Left ventricle myocardium inferior (tissue), 1 donor: ENCODE results near the gene CDC42SE2. TPM values are rescaled to one million over a fixed set of nuclear protein-coding genes. Genes with fewer than 3 reads are reported as not detected.
"Not testable (repeated sequence)": the region's sequence is repeated elsewhere in the genome, so short reads cannot be mapped to it uniquely, and the experiment has no call there.

Source experiments
- DNase-seq: peaks from one replicate; pipeline ENCODE4 v3.0.0-alpha.2; 2020
- H3K27ac ChIP-seq: fragments of 200-600 bp; replicated peaks from 2 replicates; pipeline ENCODE4 v1.8.0; 2021
- H3K27me3 ChIP-seq: fragments of 200-600 bp; 2 replicates; pipeline ENCODE4 v1.8.0; 2021; ENCODE audit warnings: low read depth
- H3K36me3 ChIP-seq: fragments of 200-600 bp; 2 replicates; pipeline ENCODE4 v1.8.0; 2021
- H3K4me1 ChIP-seq: fragments of 200-600 bp; 2 replicates; pipeline ENCODE4 v1.8.0; 2021
- H3K4me3 ChIP-seq: fragments of 200-600 bp; 2 replicates; pipeline ENCODE4 v1.8.0; 2021; ENCODE audit warnings: mild to moderate bottlenecking, moderate library complexity
- H3K9me3 ChIP-seq: fragments of 200-600 bp; replicated peaks from 2 replicates; pipeline ENCODE4 v1.8.0; 2021
- intact Hi-C: fragments of 100-400 bp; cut with micrococcal nuclease; formaldehyde crosslinking; loops from one replicate; pipeline ENCODE4 v1.11.0; 2022
- total RNA-seq: library from RNA; stranded (reverse); fragmentation: NEBNext Ultra II Directional; extraction: Animal tissue kit (Norgen Biotek cat#: 25700); gene quantifications from one replicate; pipeline ENCODE4 v1.2.1, GENCODE V29; 2021
- TF ChIP-seq, protein P1 (sequence below): fragments of 200-600 bp; IDR thresholded peaks from 2 replicates; pipeline ENCODE4 v1.8.0; 2021; ENCODE audit warnings: antibody characterized with exemption, mild to moderate bottlenecking, borderline replicate concordance
- donor health status: DM: no; HTN: yes; CAD: no; lungs with severe emphysema.

Gene CDC42SE2
- total RNA-seq, 1 donor from 2014 or later, result 10.3 TPM

DNA sequence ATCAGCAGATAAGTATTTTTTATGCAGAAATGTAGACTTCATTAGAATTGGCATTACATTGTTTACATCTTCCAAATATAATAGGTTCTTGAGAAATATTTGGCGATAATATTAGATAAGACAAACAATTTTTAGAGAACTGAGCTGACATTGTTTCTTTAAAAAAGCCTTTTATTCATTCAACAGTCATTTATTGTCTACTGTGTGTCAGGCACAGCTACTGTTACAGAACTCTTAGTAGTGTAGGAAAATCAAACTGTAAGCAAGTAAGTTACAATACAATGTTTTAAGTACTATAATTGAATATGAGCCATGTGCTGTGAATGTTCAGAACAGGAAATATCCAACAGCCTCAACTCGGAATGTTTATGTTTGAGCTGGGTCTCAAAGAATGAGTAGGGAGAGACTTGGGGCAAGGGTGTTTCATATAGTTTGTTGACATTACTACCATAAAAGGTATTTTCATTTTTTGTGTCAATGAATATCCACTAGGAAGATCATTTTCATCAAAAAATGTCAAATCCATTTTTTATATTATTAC is 114.0 kb downstream of the CDC42SE2 start:
- Histone ChIP-seq H3K4me3 (no peak overlapping the region), H3K36me3 (no peaks in the 10 kb centered on the region), H3K27ac (no peak overlapping the region), H3K27me3 (no peaks in the 10 kb centered on the region), H3K9me3 (no peaks in the 10 kb centered on the region), H3K4me1 (peaks cover 48% of the 10 kb centered on the region)
- TF ChIP-seq, protein P1, sequence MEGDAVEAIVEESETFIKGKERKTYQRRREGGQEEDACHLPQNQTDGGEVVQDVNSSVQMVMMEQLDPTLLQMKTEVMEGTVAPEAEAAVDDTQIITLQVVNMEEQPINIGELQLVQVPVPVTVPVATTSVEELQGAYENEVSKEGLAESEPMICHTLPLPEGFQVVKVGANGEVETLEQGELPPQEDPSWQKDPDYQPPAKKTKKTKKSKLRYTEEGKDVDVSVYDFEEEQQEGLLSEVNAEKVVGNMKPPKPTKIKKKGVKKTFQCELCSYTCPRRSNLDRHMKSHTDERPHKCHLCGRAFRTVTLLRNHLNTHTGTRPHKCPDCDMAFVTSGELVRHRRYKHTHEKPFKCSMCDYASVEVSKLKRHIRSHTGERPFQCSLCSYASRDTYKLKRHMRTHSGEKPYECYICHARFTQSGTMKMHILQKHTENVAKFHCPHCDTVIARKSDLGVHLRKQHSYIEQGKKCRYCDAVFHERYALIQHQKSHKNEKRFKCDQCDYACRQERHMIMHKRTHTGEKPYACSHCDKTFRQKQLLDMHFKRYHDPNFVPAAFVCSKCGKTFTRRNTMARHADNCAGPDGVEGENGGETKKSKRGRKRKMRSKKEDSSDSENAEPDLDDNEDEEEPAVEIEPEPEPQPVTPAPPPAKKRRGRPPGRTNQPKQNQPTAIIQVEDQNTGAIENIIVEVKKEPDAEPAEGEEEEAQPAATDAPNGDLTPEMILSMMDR, result no peak
- intact Hi-C loops, result no loop called here
- no peak for DNase-seq

DNA sequence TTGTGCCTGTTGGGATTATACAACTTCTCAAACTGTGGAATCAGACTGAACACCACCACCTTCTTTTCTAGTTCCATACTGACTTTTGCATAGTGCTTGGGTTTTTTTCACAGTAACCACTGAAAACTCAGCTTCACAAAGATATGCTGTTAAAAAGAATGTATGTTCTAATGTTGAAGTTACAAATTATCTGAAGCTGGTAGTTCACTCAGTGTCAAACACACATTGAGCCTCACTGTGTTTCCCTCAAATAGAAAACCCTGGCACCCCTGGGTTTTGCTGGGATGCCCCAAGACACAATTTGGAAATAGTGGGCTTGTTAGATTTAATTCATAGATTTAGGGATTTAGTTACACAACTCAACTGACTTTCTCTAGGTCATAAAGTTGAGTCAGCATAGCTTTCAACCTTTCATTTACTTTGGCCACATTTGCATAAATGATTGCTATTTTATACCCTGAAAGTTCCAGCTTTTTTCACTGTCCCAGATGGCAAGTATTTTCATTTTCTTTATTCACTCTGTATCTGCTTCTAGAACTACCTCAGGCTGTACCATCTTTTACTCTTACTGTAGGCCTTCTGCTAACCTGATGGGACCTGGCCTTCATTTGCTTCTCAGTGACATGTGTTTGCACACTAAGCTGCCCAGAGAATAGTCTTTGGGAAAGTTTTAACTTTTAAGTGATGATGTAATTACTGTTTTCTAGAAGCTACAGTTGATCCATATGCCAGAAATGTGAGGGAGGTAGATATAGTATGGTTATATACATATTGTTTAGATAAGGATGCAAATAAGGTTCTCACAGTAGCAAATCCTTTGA is 115.1 kb downstream of the CDC42SE2 start:
- TF ChIP-seq, protein P1, result no peak
- Histone ChIP-seq H3K4me3 (peak overlapping the region; percentile 27), H3K4me1 (peaks cover 48% of the 10 kb centered on the region), H3K9me3 (no peaks in the 10 kb centered on the region), H3K36me3 (no peaks in the 10 kb centered on the region), H3K27me3 (no peaks in the 10 kb centered on the region), H3K27ac (peak overlapping the region; percentile 51)
- DNase-seq, result no peak
- intact Hi-C loops, result no loop called here

DNA sequence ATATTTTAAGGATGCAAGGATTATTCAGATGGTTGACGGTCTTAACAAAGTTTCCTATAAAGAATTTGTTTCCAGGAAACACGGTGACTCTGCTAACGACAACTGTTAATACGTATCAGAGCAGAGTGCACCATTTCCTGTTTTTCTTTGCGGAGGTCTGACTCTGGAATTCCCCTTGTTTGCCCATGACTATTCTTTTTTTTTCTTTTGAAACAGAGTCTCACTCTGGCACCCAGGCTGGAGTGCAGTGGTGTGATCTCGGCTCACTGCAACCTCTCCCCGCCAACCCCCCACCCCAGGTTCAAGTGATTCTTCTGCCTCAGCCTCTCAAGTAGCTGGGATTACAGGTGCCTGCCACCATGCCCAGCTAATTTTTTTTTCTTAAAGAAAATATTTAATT is 115.9 kb downstream of the CDC42SE2 start:
- H3K36me3 ChIP-seq, result no peaks in the 10 kb centered on the region
- peak overlapping the region; percentile 27 for H3K4me3 ChIP-seq
- intact Hi-C loops, result no loop called here
- peaks cover 51% of the 10 kb centered on the region for H3K4me1 ChIP-seq
- H3K27ac ChIP-seq, result peak overlapping the region; percentile 51
- H3K9me3 ChIP-seq, result no peaks in the 10 kb centered on the region
- H3K27me3 ChIP-seq, result no peaks in the 10 kb centered on the region
- TF ChIP-seq, protein P1, result no peak
- DNase-seq, result no peak

DNA sequence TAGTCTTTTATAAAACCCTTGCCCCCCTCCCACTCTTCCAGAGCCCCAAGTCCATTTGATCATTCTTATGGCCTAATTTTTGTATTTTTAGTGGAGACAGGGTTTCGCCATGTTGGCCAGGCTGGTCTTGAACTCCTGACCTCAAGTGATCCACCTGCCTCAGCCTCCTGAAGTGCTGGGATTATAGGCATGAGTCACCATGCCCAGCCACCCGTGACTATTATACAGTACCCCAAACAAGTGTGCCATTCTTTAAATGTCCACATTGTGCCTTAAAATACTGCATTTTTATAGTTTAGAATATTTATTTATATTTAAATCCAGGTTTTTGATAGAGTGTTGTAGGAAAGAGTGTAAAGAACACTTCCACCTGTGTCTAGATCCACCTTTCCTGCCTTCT is 116.4 kb downstream of the CDC42SE2 start:
- DNase-seq, intact Hi-C loops, H3K9me3 ChIP-seq, H3K36me3 ChIP-seq, H3K4me3 ChIP-seq, H3K27me3 ChIP-seq: not testable (repeated sequence)
- Histone ChIP-seq H3K4me1 (peaks cover 52% of the 10 kb centered on the region), H3K27ac (peak overlapping the region; percentile 51)

DNA sequence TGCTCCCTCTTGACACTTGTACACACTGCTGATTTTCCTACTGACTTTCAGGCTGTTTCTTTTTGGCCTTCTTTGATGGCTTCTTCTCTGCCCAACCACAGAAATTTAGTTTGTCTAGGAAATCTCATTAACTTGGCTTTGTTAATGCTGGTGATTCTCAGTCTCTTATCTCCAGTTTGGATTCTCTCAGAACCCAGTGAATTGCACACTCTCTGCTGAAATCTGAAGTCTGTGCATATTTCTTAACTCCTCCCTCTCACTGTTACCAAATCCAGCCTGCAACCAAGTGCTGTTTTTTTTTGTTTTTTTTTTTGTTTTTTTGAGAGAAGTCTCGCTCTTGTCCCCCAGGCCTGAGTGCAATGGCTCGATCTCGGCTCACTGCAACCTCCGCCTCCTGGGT is 117.2 kb downstream of the CDC42SE2 start:
- no peak overlapping the region for H3K27ac ChIP-seq
- no peaks in the 10 kb centered on the region for H3K9me3 ChIP-seq
- TF ChIP-seq, protein P1, result no peak
- H3K36me3 ChIP-seq, result no peaks in the 10 kb centered on the region
- H3K4me3 ChIP-seq, result no peak overlapping the region
- H3K4me1 ChIP-seq, result peaks cover 52% of the 10 kb centered on the region
- DNase-seq, result no peak
- no peaks in the 10 kb centered on the region for H3K27me3 ChIP-seq
- intact Hi-C loops, result no loop called here

DNA sequence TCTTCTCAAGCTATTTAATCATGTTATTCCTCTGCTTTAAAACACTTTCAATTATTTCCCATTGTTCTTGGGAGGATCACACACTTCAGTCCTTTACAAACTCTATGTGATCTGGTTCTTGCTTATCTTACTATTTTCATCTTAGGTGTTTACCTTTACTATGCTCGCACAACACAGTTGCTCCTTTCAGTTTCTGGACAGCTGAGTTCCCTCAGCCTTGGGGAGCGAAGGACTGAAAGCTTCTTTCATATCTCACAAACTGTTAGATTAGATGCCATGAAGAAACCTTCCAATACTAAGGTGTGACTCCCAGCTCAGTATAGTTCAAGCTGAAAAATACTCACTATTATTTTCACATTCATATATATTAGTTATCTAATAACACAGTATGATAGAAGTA is 117.9 kb downstream of the CDC42SE2 start:
- H3K4me1 ChIP-seq, result peaks cover 59% of the 10 kb centered on the region
- no peak overlapping the region for H3K27ac ChIP-seq
- no peaks in the 10 kb centered on the region for H3K9me3 ChIP-seq
- no peak overlapping the region for H3K4me3 ChIP-seq
- no peaks in the 10 kb centered on the region for H3K27me3 ChIP-seq
- TF ChIP-seq, protein P1, result no peak
- no peaks in the 10 kb centered on the region for H3K36me3 ChIP-seq
- intact Hi-C loops, result no loop called here
- no peak for DNase-seq
